Esophagus muscularis mucosa (tissue), 4 donors: ENCODE results near the gene LAG3. TPM values are rescaled to one million over a fixed set of nuclear protein-coding genes. Genes with fewer than 3 reads are reported as not detected.

ENCODE experiments used
- DNase-seq: peaks from one replicate; pipeline ENCODE4 v3.0.0-alpha.2; 2017; ENCODE audit errors: extremely low spot score
- H3K27ac ChIP-seq, 4 donors: fragments of 200-600 bp; sonication (generic); replicated peaks in 1 of 4; 1 replicate in 3 of 4; 2 replicates in 1 of 4; pipeline ENCODE4 v1.5.1; 2016 to 2019; ENCODE audit warnings: mild to moderate bottlenecking in 1 of 4
- H3K27me3 ChIP-seq, 4 donors: fragments of 200-600 bp; sonication (generic); one replicate each; pipeline versions ENCODE4 v1.5.1 to v1.6.0; 2016 to 2019
- H3K36me3 ChIP-seq, 4 donors: fragments of 200-600 bp; sonication (generic); one replicate each; pipeline ENCODE4 v1.5.1; 2016 to 2019
- H3K4me1 ChIP-seq, 4 donors: fragments of 200-600 bp; sonication (generic); one replicate each; pipeline ENCODE4 v1.5.1; 2016 to 2019
- H3K4me3 ChIP-seq, 4 donors: fragments of 200-600 bp; sonication (generic); 1 replicate in 2 of 4; 2 replicates in 2 of 4; pipeline ENCODE4 v1.5.1; 2016 to 2019; ENCODE audit warnings: mild to moderate bottlenecking in 4 of 4, moderate library complexity in 1 of 4
- H3K9me3 ChIP-seq, 4 donors: fragments of 200-600 bp; sonication (generic); 1 replicate in 3 of 4; 2 replicates in 1 of 4; pipeline ENCODE4 v1.5.1; 2016 to 2019
- CTCF ChIP-seq, 3 experiments: fragments of 200-600 bp in 2 of 3; fragments of 450-650 bp in 1 of 3; sonication (generic) in 2 of 3; IDR thresholded peaks; one replicate each; pipeline ENCODE4 v1.5.1; 2017 to 2019; ENCODE audit warnings: antibody characterized with exemption in 3 of 3, mild to moderate bottlenecking in 2 of 3, moderate library complexity in 1 of 3
- EP300 ChIP-seq: sonication (generic); formaldehyde crosslinking; IDR thresholded peaks from one replicate; pipeline ENCODE4 v1.6.1; 2017; ENCODE audit warnings: antibody characterized with exemption
- POLR2A ChIP-seq: fragments of 450-650 bp; IDR thresholded peaks from one replicate; pipeline ENCODE4 v1.6.1; 2017; ENCODE audit warnings: antibody characterized with exemption, moderate library complexity, mild to moderate bottlenecking, low read depth
- POLR2AphosphoS5 ChIP-seq, 2 donors: sonication (generic); formaldehyde crosslinking; IDR thresholded peaks; one replicate each; pipeline ENCODE4 v1.6.1; 2017; ENCODE audit warnings: antibody characterized with exemption in 2 of 2
- WGBS: methylation state at CpG from one replicate; pipeline ENCODE4 v1.1.5; 2018; 5-methylcytosine and 5-hydroxymethylcytosine counted together
- intact Hi-C: fragments of 100-400 bp; cut with DNase I; formaldehyde crosslinking; loops from one replicate; pipeline ENCODE4 v1.15.1; 2023
- total RNA-seq, 4 donors: library from RNA; depleted of rRNA; stranded (reverse); fragments of >200 nt; gene quantifications; one replicate each; pipeline versions ENCODE4 v1.1.0 to v1.2.1, GENCODE V29; 2016

LAG3 gene
- total RNA-seq, 4 donors from 2014 or later: 1.7 to 4.0 (median 2.9) TPM

GRCh38 chr12:6775185-6776174 lies 3.2 kb downstream of the LAG3 start:
- Histone ChIP-seq H3K4me1 (peaks cover 27 to 63% (median 61%) of the 10 kb centered on the region in 4 donors), H3K9me3 (no peaks in the 10 kb centered on the region), H3K27me3 (no peaks in the 10 kb centered on the region), H3K27ac (no peak overlapping the region), H3K36me3 (peaks cover 6 to 18% (median 11%) of the 10 kb centered on the region in 4 donors), H3K4me3 (no peak overlapping the region)
- TF ChIP-seq EP300 (no peak), CTCF (IDR thresholded peaks at IDR 0.05) (no peak), POLR2A (no peak), POLR2AphosphoS5 (IDR thresholded peaks at IDR 0.05) (no peak)
- 85% methylated on average over 16 of the region's 16 CpGs for WGBS
- intact Hi-C loops: loop anchor here (5.0 kb wide), 2 partner anchors 38 to 158 kb away; no protein-coding TSS in a partner anchor
- no peak for DNase-seq

- Histone ChIP-seq H3K27ac (peak overlapping the region; percentile 83 to 92 (median 87)), H3K36me3 (peaks cover 0 to 10% (median 0%) of the 10 kb centered on the region in 4 donors), H3K9me3 (no peaks in the 10 kb centered on the region), H3K4me1 (peaks cover 18 to 44% (median 42%) of the 10 kb centered on the region in 4 donors), H3K4me3 (no peak overlapping the region), H3K27me3 (no peaks in the 10 kb centered on the region)
- no peak for DNase-seq
- TF ChIP-seq POLR2AphosphoS5 (IDR thresholded peaks at IDR 0.05) (no peak), POLR2A (no peak), CTCF (IDR thresholded peaks at IDR 0.05) (no peak), EP300 (no peak)
- intact Hi-C loops: loop anchor here (5.0 kb wide), 2 partner anchors 40 to 160 kb away; no protein-coding TSS in a partner anchor
- WGBS: 86% methylated on average over 5 of the region's 5 CpGs
Measured at GRCh38 chr12:6777386-6777785, 5.1 kb downstream of the LAG3 start.

- no peak for DNase-seq
- peak overlapping the region; percentile 83 to 92 (median 87) for H3K27ac ChIP-seq
- no peaks in the 10 kb centered on the region for H3K9me3 ChIP-seq
- TF ChIP-seq POLR2A (no peak), POLR2AphosphoS5 (IDR thresholded peaks at IDR 0.05) (peak in 1 of 2 donors; percentile 16), EP300 (no peak), CTCF (IDR thresholded peaks at IDR 0.05) (no peak)
- 30% methylated on average over 13 of the region's 14 CpGs for WGBS
- H3K4me3 ChIP-seq: peak overlapping the region; percentile 50 to 55 (median 52)
- H3K27me3 ChIP-seq: no peaks in the 10 kb centered on the region
- H3K36me3 ChIP-seq: peaks cover 0 to 10% (median 0%) of the 10 kb centered on the region in 4 donors
- H3K4me1 ChIP-seq: peaks cover 18 to 36% (median 33%) of the 10 kb centered on the region in 4 donors
- intact Hi-C loops: loop anchor here (2.0 to 5.0 kb wide), 3 partner anchors 25 to 161 kb away; partner anchors contain the start of gene MLF2
Measured at GRCh38 chr12:6778217-6778573, 5.9 kb downstream of the LAG3 start.

GRCh38 chr12:6778574-6779550 lies 6.5 kb downstream of the LAG3 start:
- peak; percentile 98 for DNase-seq
- peak overlapping the region; percentile 83 to 92 (median 87) for H3K27ac ChIP-seq
- TF ChIP-seq POLR2AphosphoS5 (IDR thresholded peaks at IDR 0.05) (peak; percentile 67 to 91), POLR2A (no peak), CTCF (IDR thresholded peaks at IDR 0.05) (peak; percentile 95 to 98 (median 96)), EP300 (no peak)
- 9% methylated on average over 22 of the region's 35 CpGs for WGBS
- peak overlapping the region; percentile 50 to 55 (median 52) for H3K4me3 ChIP-seq
- H3K9me3 ChIP-seq: no peaks in the 10 kb centered on the region
- no peaks in the 10 kb centered on the region for H3K27me3 ChIP-seq
- H3K36me3 ChIP-seq: peaks cover 0 to 10% (median 0%) of the 10 kb centered on the region in 4 donors
- intact Hi-C loops: loop anchor here (2.0 to 5.0 kb wide), 3 partner anchors 26 to 162 kb away; partner anchors contain the start of gene MLF2
- peaks cover 15 to 29% (median 27%) of the 10 kb centered on the region in 4 donors for H3K4me1 ChIP-seq
